Measurements from ENCODE around the gene LRRC71. TPM values are rescaled to one million over a fixed set of nuclear protein-coding genes. Genes with fewer than 3 reads are reported as not detected.

The LRRC71 gene
- total and polyA plus RNA-seq, 2 donors (not counting 1 experiment from before 2014, with no cell fraction given), result not detected

DNA sequence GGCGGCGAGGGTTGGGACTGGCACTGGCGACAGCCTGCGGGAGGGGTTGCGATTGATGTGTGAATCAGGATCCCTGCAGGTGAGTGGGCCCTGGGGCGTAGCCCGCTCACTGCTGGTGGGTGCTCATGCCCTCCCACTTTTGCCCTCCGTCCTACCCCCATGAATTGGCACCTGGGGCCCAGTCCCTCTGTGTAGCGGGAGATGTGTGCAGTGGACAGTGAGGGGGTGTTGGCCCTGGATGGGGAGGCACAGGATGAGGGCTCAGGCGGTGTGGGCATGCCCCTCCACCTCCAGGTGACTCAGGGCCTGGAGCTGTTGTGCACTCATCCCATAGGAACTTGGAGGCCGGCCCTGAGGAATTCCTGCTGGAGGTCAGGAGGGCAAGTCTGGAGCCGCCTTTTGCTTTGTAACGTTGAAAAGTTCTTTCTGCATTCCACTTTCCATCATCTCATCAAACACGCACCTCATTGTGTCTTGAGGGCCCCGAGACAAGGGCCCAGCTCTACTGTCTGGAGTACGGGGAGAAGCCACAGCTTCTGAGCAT, 23.9 kb upstream of the LRRC71 start:
- DNase-seq (no peak), ATAC-seq (ENCODE audit: low read depth) (no peak)
- H4K20me1 ChIP-seq (ENCODE audit: control insufficient read depth, insufficient read depth, low read length, poor library complexity, severe bottlenecking), result no peaks in the 10 kb centered on the region
- no peaks in the 10 kb centered on the region for H3K9me3 Mint-ChIP-seq (ENCODE audit: insufficient read depth)
- no peak for TF ChIP-seq EZH2 (IDR thresholded peaks at IDR 0.05; ENCODE audit: borderline replicate concordance, insufficient read depth, low read depth, low read length, poor library complexity, severe bottlenecking)
- TF ChIP-seq, protein P1, sequence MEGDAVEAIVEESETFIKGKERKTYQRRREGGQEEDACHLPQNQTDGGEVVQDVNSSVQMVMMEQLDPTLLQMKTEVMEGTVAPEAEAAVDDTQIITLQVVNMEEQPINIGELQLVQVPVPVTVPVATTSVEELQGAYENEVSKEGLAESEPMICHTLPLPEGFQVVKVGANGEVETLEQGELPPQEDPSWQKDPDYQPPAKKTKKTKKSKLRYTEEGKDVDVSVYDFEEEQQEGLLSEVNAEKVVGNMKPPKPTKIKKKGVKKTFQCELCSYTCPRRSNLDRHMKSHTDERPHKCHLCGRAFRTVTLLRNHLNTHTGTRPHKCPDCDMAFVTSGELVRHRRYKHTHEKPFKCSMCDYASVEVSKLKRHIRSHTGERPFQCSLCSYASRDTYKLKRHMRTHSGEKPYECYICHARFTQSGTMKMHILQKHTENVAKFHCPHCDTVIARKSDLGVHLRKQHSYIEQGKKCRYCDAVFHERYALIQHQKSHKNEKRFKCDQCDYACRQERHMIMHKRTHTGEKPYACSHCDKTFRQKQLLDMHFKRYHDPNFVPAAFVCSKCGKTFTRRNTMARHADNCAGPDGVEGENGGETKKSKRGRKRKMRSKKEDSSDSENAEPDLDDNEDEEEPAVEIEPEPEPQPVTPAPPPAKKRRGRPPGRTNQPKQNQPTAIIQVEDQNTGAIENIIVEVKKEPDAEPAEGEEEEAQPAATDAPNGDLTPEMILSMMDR (IDR thresholded peaks at IDR 0.05), result no peak
- no peak overlapping the region for H2AFZ ChIP-seq (ENCODE audit: insufficient read depth, low read depth, low read length, poor library complexity, severe bottlenecking)
- intact Hi-C loops (cut with micrococcal nuclease), result no loop called here
- no peak overlapping the region for H3K4me2 ChIP-seq (replicated peaks; ENCODE audit: low read depth, low read length, poor library complexity, severe bottlenecking)
- no peaks in the 10 kb centered on the region for H3K36me3 ChIP-seq (replicated peaks in 1 of 2; ENCODE audit: control extremely low read depth in 1 of 2, control insufficient read depth in 1 of 2, extremely low read depth in 1 of 2, insufficient read depth in 2 of 2, low read length in 1 of 2)
- no peaks in the 10 kb centered on the region for H3K79me2 ChIP-seq (ENCODE audit: control insufficient read depth, insufficient read depth, low read length)
- peaks cover 0 to 58% (median 18%) of the 10 kb centered on the region in 4 experiments for H3K27me3 ChIP-seq (replicated peaks in 1 of 4; ENCODE audit: control extremely low read depth in 1 of 4, control insufficient read depth in 3 of 4, insufficient read depth in 4 of 4, low read length in 3 of 4)
- peaks cover 11% of the 10 kb centered on the region for H3K4me1 Mint-ChIP-seq
- H3K27ac Mint-ChIP-seq, result no peak overlapping the region
- no peak overlapping the region for H3K4me3 Mint-ChIP-seq
- peaks cover 21 to 24% of the 10 kb centered on the region in 2 donors for H3K4me1 ChIP-seq (ENCODE audit: control insufficient read depth in 2 of 2, insufficient read depth in 2 of 2, low read length in 2 of 2)
- 92% methylated on average over 11 of the region's 16 CpGs for WGBS (ENCODE audit: insufficient coverage)
- ChIA-PET POLR2A (no interaction called here), CTCF (no interaction called here)
- peaks cover 0 to 14% (median 0%) of the 10 kb centered on the region in 3 donors for H3K9me3 ChIP-seq (ENCODE audit: control extremely low read depth in 1 of 3, control insufficient read depth in 2 of 3, insufficient read depth in 1 of 3, low read length in 2 of 3)
- H3K9ac ChIP-seq (ENCODE audit: low read length), result no peak overlapping the region
- no peak overlapping the region for H3K4me3 ChIP-seq (ENCODE audit: control extremely low read depth in 1 of 5, extremely low read depth in 1 of 5, insufficient read depth in 1 of 5, low read depth in 2 of 5, low read length in 4 of 5)
- no peak overlapping the region for H3K27ac ChIP-seq (ENCODE audit: low read length in 2 of 2)
- H3K27me3 Mint-ChIP-seq, result peaks cover 72% of the 10 kb centered on the region

DNA sequence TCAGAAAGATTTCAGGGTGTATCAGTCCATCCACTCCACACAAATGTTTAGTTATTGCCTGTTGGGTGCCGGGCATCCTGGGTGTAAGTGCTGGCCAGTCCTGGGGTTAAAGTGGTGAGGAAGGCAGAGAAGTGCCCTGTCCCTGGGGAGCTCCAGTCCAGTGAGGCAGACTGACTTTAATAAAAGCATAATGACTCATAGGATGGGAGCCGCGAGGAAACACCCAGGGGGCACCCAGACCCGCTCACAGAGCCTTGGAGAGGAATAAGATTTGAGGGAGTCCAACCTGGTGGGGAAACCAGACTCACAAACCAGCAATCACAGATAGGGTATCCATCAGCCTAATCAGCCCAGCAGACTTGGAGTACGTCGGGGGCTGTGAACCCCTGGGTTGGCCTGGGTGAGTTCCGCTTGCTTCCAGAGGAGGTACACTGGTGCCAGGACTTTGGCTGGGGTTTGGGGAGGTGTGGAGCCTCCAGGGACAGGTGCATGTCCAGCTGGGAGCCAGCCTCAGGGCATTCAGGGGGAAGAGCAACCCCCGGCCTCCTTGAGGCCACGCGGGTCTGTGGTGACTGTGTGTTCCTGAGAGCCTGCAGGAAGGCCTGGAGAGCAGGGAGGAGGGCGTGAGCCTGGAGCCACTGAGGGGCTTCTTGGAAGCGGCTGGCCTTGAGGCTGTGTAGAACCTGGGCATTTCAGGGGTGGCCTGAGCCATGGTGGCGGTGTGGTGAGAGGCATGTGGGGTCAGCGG, 23.2 kb upstream of the LRRC71 start:
- Mint-ChIP-seq H3K27me3 (peaks cover 66% of the 10 kb centered on the region), H3K27ac (no peak overlapping the region), H3K9me3 (ENCODE audit: insufficient read depth) (no peaks in the 10 kb centered on the region), H3K4me3 (no peak overlapping the region), H3K4me1 (peaks cover 9% of the 10 kb centered on the region)
- WGBS (ENCODE audit: insufficient coverage), result 83% methylated on average over 12 of the region's 14 CpGs
- ChIA-PET POLR2A (no interaction called here), CTCF (no interaction called here)
- H3K27ac ChIP-seq (ENCODE audit: low read length in 2 of 2), result no peak overlapping the region
- no peak for ATAC-seq (ENCODE audit: low read depth)
- H3K79me2 ChIP-seq (ENCODE audit: control insufficient read depth, insufficient read depth, low read length), result no peaks in the 10 kb centered on the region
- no peaks in the 10 kb centered on the region for H4K20me1 ChIP-seq (ENCODE audit: control insufficient read depth, insufficient read depth, low read length, poor library complexity, severe bottlenecking)
- no peak overlapping the region for H3K4me3 ChIP-seq (ENCODE audit: control extremely low read depth in 1 of 5, extremely low read depth in 1 of 5, insufficient read depth in 1 of 5, low read depth in 2 of 5, low read length in 4 of 5)
- H3K9me3 ChIP-seq (ENCODE audit: control extremely low read depth in 1 of 3, control insufficient read depth in 2 of 3, insufficient read depth in 1 of 3, low read length in 2 of 3), result peaks cover 0 to 8% (median 0%) of the 10 kb centered on the region in 3 donors
- no peak overlapping the region for H2AFZ ChIP-seq (ENCODE audit: insufficient read depth, low read depth, low read length, poor library complexity, severe bottlenecking)
- intact Hi-C loops (cut with micrococcal nuclease), result no loop called here
- peaks cover 0 to 54% (median 15%) of the 10 kb centered on the region in 4 experiments for H3K27me3 ChIP-seq (replicated peaks in 1 of 4; ENCODE audit: control extremely low read depth in 1 of 4, control insufficient read depth in 3 of 4, insufficient read depth in 4 of 4, low read length in 3 of 4)
- no peak overlapping the region for H3K4me2 ChIP-seq (replicated peaks; ENCODE audit: low read depth, low read length, poor library complexity, severe bottlenecking)
- H3K4me1 ChIP-seq (ENCODE audit: control insufficient read depth in 2 of 2, insufficient read depth in 2 of 2, low read length in 2 of 2), result peaks cover 16 to 17% of the 10 kb centered on the region in 2 donors
- TF ChIP-seq EZH2 (IDR thresholded peaks at IDR 0.05; ENCODE audit: borderline replicate concordance, insufficient read depth, low read depth, low read length, poor library complexity, severe bottlenecking), result no peak
- TF ChIP-seq, protein P1 (IDR thresholded peaks at IDR 0.05), result no peak
- H3K9ac ChIP-seq (ENCODE audit: low read length), result no peak overlapping the region
- H3K36me3 ChIP-seq (replicated peaks in 1 of 2; ENCODE audit: control extremely low read depth in 1 of 2, control insufficient read depth in 1 of 2, extremely low read depth in 1 of 2, insufficient read depth in 2 of 2, low read length in 1 of 2), result no peaks in the 10 kb centered on the region
- no peak for DNase-seq
